H1 (cell line): ENCODE results near the gene KDM6B. TPM values are rescaled to one million over a fixed set of nuclear protein-coding genes. Genes with fewer than 3 reads are reported as not detected.

Experiments
- CTCF ChIA-PET: fragments of 300-600 bp; sonication (Branson Sonifier 250); formaldehyde crosslinking; loops from one replicate; lab custom pipeline; 2021; ENCODE audit not compliant: partially characterized antibody; lab: Charles Lee
- POLR2A ChIA-PET: fragments of 300-600 bp; sonication (Branson Sonifier 250); formaldehyde crosslinking; loops from one replicate; lab custom pipeline; 2021; ENCODE audit warnings: inconsistent platforms; ENCODE audit not compliant: partially characterized antibody; lab: Charles Lee
- DNase-seq, 2 experiments: peaks; one replicate each; pipeline versions ENCODE4 v3.0.0 to v3.0.0-alpha.2; 2010 to 2022; ENCODE audit warnings: low spot score in 2 of 2, low read depth in 1 of 2, mixed read lengths in 1 of 2
- FAIRE-seq: peaks from 2 replicates; lab custom pipeline; 2011; peaks lifted over from hg19 to GRCh38; lab: Jason Lieb, UNC
- H2AFZ ChIP-seq: 2 replicates; pipeline ENCODE4 v1.8.1; 2012; ENCODE audit warnings: low read length, inconsistent platforms
- H2AK5ac ChIP-seq: 2 replicates; pipeline ENCODE4 v1.6.1; 2013; ENCODE audit warnings: low read depth, low read length
- H2BK120ac ChIP-seq: replicated peaks from 2 replicates; pipeline ENCODE3; 2013; ENCODE audit warnings: low read depth, low read length, inconsistent platforms
- H2BK12ac ChIP-seq: 2 replicates; pipeline ENCODE4 v1.6.1; 2013; ENCODE audit warnings: low read depth, low read length
- H2BK15ac ChIP-seq: 2 replicates; pipeline ENCODE4 v1.6.1; 2013; ENCODE audit warnings: low read length
- H2BK20ac ChIP-seq: 2 replicates; pipeline ENCODE4 v1.6.1; 2013; ENCODE audit warnings: low read length
- H2BK5ac ChIP-seq: 2 replicates; pipeline ENCODE4 v1.6.1; 2013; ENCODE audit warnings: low read depth, low read length
- H3K14ac ChIP-seq: 2 replicates; pipeline ENCODE4 v1.6.1; 2013; ENCODE audit warnings: inconsistent platforms; ENCODE audit not compliant: insufficient read length
- H3K18ac ChIP-seq: 2 replicates; pipeline ENCODE4 v1.6.1; 2013; ENCODE audit warnings: low read length; ENCODE audit errors: extremely low read depth
- H3K23ac ChIP-seq: 2 replicates; pipeline ENCODE4 v1.6.1; 2013; ENCODE audit warnings: inconsistent platforms; ENCODE audit not compliant: insufficient read length
- H3K23me2 ChIP-seq: 2 replicates; pipeline ENCODE4 v1.6.1; 2013; ENCODE audit warnings: low read depth, low read length
- H3K27ac ChIP-seq: 2 replicates; pipeline ENCODE4 v1.6.1; 2011; ENCODE audit warnings: low read depth, low read length, inconsistent platforms
- H3K27me3 ChIP-seq, 4 experiments: replicated peaks in 1 of 4; 1 replicate in 1 of 4; 2 replicates in 3 of 4; pipeline versions ENCODE4 v1.6.1 to v1.8.1; 2011 to 2013; ENCODE audit warnings: low read length in 3 of 4, mild to moderate bottlenecking in 3 of 4, inconsistent platforms in 2 of 4, mixed read lengths in 2 of 4, moderate library complexity in 1 of 4; ENCODE audit not compliant: control insufficient read depth in 3 of 4, insufficient read depth in 3 of 4; ENCODE audit errors: extremely low read depth in 1 of 4
- H3K36me3 ChIP-seq, 4 experiments: 2 replicates each; pipeline versions ENCODE4 v1.6.1 to v1.8.1; 2011 to 2013; ENCODE audit warnings: mild to moderate bottlenecking in 4 of 4, low read length in 3 of 4, moderate library complexity in 2 of 4, control low read depth in 1 of 4, inconsistent platforms in 1 of 4; ENCODE audit not compliant: insufficient read depth in 4 of 4, control insufficient read depth in 2 of 4
- H3K4ac ChIP-seq: replicated peaks from 2 replicates; pipeline ENCODE3; 2013; ENCODE audit warnings: low read length, low read depth, mixed read lengths, inconsistent platforms; ENCODE audit not compliant: insufficient read length
- H3K4me1 ChIP-seq, 4 experiments: replicated peaks in 1 of 4; 1 replicate in 1 of 4; 2 replicates in 3 of 4; pipeline versions ENCODE4 v1.6.1 to v1.8.1; 2011 to 2013; ENCODE audit warnings: low read length in 3 of 4, inconsistent platforms in 2 of 4, mixed read lengths in 1 of 4; ENCODE audit not compliant: insufficient read depth in 4 of 4, control insufficient read depth in 3 of 4
- H3K4me2 ChIP-seq, 2 experiments: 2 replicates each; pipeline versions ENCODE4 v1.6.1 to v1.8.1; 2011 to 2013; ENCODE audit warnings: low read depth in 2 of 2, low read length in 2 of 2, control low read depth in 1 of 2, inconsistent platforms in 1 of 2, mild to moderate bottlenecking in 1 of 2; ENCODE audit not compliant: insufficient read depth in 1 of 2
- H3K4me3 ChIP-seq, 4 experiments: fragments of 200-600, 300-600 bp in 1 of 4; sonication (generic), shearing (Covaris generic), sonication (Bioruptor Twin) in 1 of 4; 2 replicates each; pipeline versions ENCODE4 v1.5.1 to v1.8.1; 2011 to 2016; ENCODE audit warnings: low read length in 4 of 4, low read depth in 3 of 4, control low read depth in 2 of 4, inconsistent platforms in 2 of 4, mild to moderate bottlenecking in 2 of 4, mixed read lengths in 1 of 4, moderate library complexity in 1 of 4; ENCODE audit not compliant: insufficient read depth in 2 of 4; ENCODE audit errors: extremely low read depth in 1 of 4
- H3K56ac ChIP-seq: replicated peaks from 2 replicates; pipeline ENCODE3; 2013; ENCODE audit warnings: low read depth, mild to moderate bottlenecking, mixed read lengths, low read length, inconsistent platforms; ENCODE audit not compliant: insufficient read length
- H3K79me1 ChIP-seq: 2 replicates; pipeline ENCODE4 v1.6.1; 2013; ENCODE audit warnings: low read depth, low read length, control low read depth
- H3K79me2 ChIP-seq, 2 experiments: 2 replicates each; pipeline versions ENCODE4 v1.6.1 to v1.8.1; 2012 to 2013; ENCODE audit warnings: low read length in 2 of 2, mild to moderate bottlenecking in 2 of 2, inconsistent platforms in 1 of 2; ENCODE audit not compliant: insufficient read depth in 2 of 2, control insufficient read depth in 1 of 2
- H3K9ac ChIP-seq, 4 experiments: replicated peaks in 1 of 4; 1 replicate in 1 of 4; 2 replicates in 3 of 4; pipeline versions ENCODE4 v1.6.1 to v1.8.1; 2011 to 2013; ENCODE audit warnings: low read depth in 3 of 4, low read length in 3 of 4, control low read depth in 2 of 4, mild to moderate bottlenecking in 2 of 4, moderate library complexity in 2 of 4, inconsistent platforms in 1 of 4; ENCODE audit errors: extremely low read depth in 1 of 4
- H3K9me3 ChIP-seq, 2 experiments: 2 replicates each; pipeline versions ENCODE4 v1.6.1 to v1.8.1; 2012 to 2013; ENCODE audit warnings: mild to moderate bottlenecking in 2 of 2, moderate library complexity in 2 of 2, control low read depth in 1 of 2, inconsistent platforms in 1 of 2, low read depth in 1 of 2, low read length in 1 of 2, mixed read lengths in 1 of 2; ENCODE audit not compliant: insufficient read depth in 2 of 2
- H4K20me1 ChIP-seq, 2 experiments: replicated peaks in 1 of 2; 2 replicates each; pipeline versions ENCODE3 to v1.8.1; 2011 to 2013; ENCODE audit warnings: inconsistent platforms in 2 of 2, low read length in 2 of 2, mild to moderate bottlenecking in 1 of 2; ENCODE audit not compliant: insufficient read depth in 2 of 2, control insufficient read depth in 1 of 2
- H4K5ac ChIP-seq: 2 replicates; pipeline ENCODE4 v1.6.1; 2013; ENCODE audit warnings: low read length, low read depth, mixed read lengths, inconsistent platforms; ENCODE audit not compliant: insufficient read length
- H4K8ac ChIP-seq: 2 replicates; pipeline ENCODE4 v1.8.0; 2013; ENCODE audit warnings: mild to moderate bottlenecking, moderate library complexity, low read length, inconsistent platforms; ENCODE audit not compliant: insufficient read depth; ENCODE audit errors: extremely low read depth
- H4K91ac ChIP-seq: replicated peaks from 2 replicates; pipeline ENCODE3; 2013; ENCODE audit warnings: low read length, mixed read lengths, inconsistent platforms; ENCODE audit not compliant: insufficient read length
- CTCF ChIP-seq, 3 experiments: IDR thresholded peaks; 1 replicate in 2 of 3; 2 replicates in 1 of 3; pipeline versions ENCODE4 v1.5.1 to v1.6.1; 2011; ENCODE audit warnings: low read length in 3 of 3, mild to moderate bottlenecking in 3 of 3, inconsistent platforms in 2 of 3, low read depth in 1 of 3, moderate library complexity in 1 of 3; ENCODE audit not compliant: insufficient read depth in 1 of 3; ENCODE audit errors: control extremely low read depth in 1 of 3
- EP300 ChIP-seq, 2 experiments: IDR thresholded peaks; 1 replicate in 1 of 2; 2 replicates in 1 of 2; pipeline ENCODE4 v1.6.1; 2011 to 2012; ENCODE audit warnings: low read depth in 2 of 2, low read length in 2 of 2, mild to moderate bottlenecking in 2 of 2, borderline replicate concordance in 1 of 2, inconsistent platforms in 1 of 2, moderate library complexity in 1 of 2
- HDAC2 ChIP-seq, 2 experiments: fragments of 300-600 bp in 1 of 2; sonication (generic) in 1 of 2; IDR thresholded peaks; 2 replicates each; pipeline ENCODE4 v1.6.1; 2011 to 2012; ENCODE audit warnings: low read depth in 2 of 2, low read length in 2 of 2, mild to moderate bottlenecking in 2 of 2, moderate library complexity in 2 of 2, borderline replicate concordance in 1 of 2, inconsistent platforms in 1 of 2
- HDAC6 ChIP-seq: IDR thresholded peaks from one replicate; pipeline ENCODE4 v1.7.1; 2012; ENCODE audit warnings: low read depth, mild to moderate bottlenecking, inconsistent platforms, low read length, moderate library complexity
- KDM4A ChIP-seq: IDR thresholded peaks from one replicate; pipeline ENCODE4 v1.7.1; 2012; ENCODE audit warnings: low read depth, mild to moderate bottlenecking, moderate library complexity, low read length, inconsistent platforms; ENCODE audit not compliant: severe bottlenecking
- POLR2A ChIP-seq, 2 experiments: IDR thresholded peaks; 1 replicate in 1 of 2; 2 replicates in 1 of 2; pipeline ENCODE4 v1.6.1; 2011; ENCODE audit warnings: low read depth in 2 of 2, low read length in 2 of 2, mild to moderate bottlenecking in 2 of 2; ENCODE audit errors: control extremely low read depth in 1 of 2
- SUZ12 ChIP-seq: fragments of 200-600 bp; sonication (generic); IDR thresholded peaks from 2 replicates; pipeline ENCODE4 v1.6.1; 2012; ENCODE audit warnings: mild to moderate bottlenecking, inconsistent platforms, low read length, moderate library complexity, mixed read lengths
- WGBS, 2 experiments: shearing (Covaris generic) in 1 of 2; methylation state at CpG; one replicate each; pipeline versions ENCODE4 v1.1.6 to v1.1.7; 2013 to 2015; ENCODE audit warnings: low lambda C conversion rate in 2 of 2, mixed read lengths in 2 of 2, inconsistent platforms in 1 of 2, low coverage in 1 of 2, missing lambda C conversion rate in 1 of 2; ENCODE audit not compliant: insufficient replicate concordance in 2 of 2, insufficient coverage in 1 of 2, insufficient read length in 1 of 2; ENCODE audit errors: extremely low coverage in 1 of 2, missing lambda C conversion rate in 1 of 2; 5-methylcytosine and 5-hydroxymethylcytosine counted together
- polyA plus RNA-seq, 7 experiments: library from polyadenylated mRNA; depleted of rRNA in 3 of 7; stranded (reverse) in 5 of 7; unstranded in 2 of 7; fragments of >200 nt in 5 of 7; fragments of 200-250 nt in 2 of 7; gene quantifications; 1 replicate in 5 of 7; 2 replicates in 1 of 7; 4 replicates in 1 of 7; pipeline versions ENCODE4 v1.2.1 to v1.2.3, GENCODE V29; 2011 to 2013; ENCODE audit warnings: missing spikeins in 2 of 7, mixed read lengths in 2 of 7
- total RNA-seq: library from RNA; stranded (reverse); fragmentation: NEBNext Ultra II Directional; extraction: Animal tissue kit (Norgen Biotek cat#: 25700); gene quantifications from 2 replicates; pipeline ENCODE4 v1.2.1, GENCODE V29; 2021

Gene KDM6B
- total and polyA plus RNA-seq, 2 of the 8 experiments (the other 6 are each of a cell fraction or from before 2014, with no cell fraction given) = 0.48 to 3.7 TPM

GRCh38 chr17:7854851-7855659 lies 21.0 kb downstream of the KDM6B start, which contains the start of gene TMEM88:
Gene TMEM88, plus strand, starts transcription at chr17:7855066. Its CDS starts 9 bp downstream, at chr17:7855075.
- ChIA-PET POLR2A (interaction anchor here (1.1 to 3.1 kb wide), 5 partner anchors 10 to 133 kb away, joined by 4 to 34 read pairs (median 20); partner anchors contain the start of gene KDM6B), CTCF (interaction anchor here (1.4 to 2.7 kb wide), 2 partner anchors 10 to 22 kb away, joined by 4 to 7 read pairs; no protein-coding TSS in a partner anchor)
- no peak within 1 kb of the TSS for H3K27ac ChIP-seq
- H3K14ac ChIP-seq = no peak within 1 kb of the TSS
- H4K20me1 ChIP-seq = peaks cover 0 to 19% of the 10 kb centered on the region in 2 experiments
- H4K5ac ChIP-seq = no peak within 1 kb of the TSS
- H2BK20ac ChIP-seq = peak within 1 kb of the TSS; percentile 80; the same call in 1 of the 2 replicates
- peak within 1 kb of the TSS; percentile 19 for H3K4ac ChIP-seq
- H3K9ac ChIP-seq = peak within 1 kb of the TSS in 1 of 4 experiments; percentile 47; a peak in 2 of 7 replicates
- peak within 1 kb of the TSS; percentile 29; the same call in 1 of the 2 replicates for H2BK15ac ChIP-seq
- H2BK12ac ChIP-seq = peak within 1 kb of the TSS; percentile 92; the same call in 1 of the 2 replicates
- no peak within 1 kb of the TSS for H3K56ac ChIP-seq
- DNase-seq (peak in 1 of 2 experiments; percentile 66), FAIRE-seq (no peak)
- peaks cover 26% of the 10 kb centered on the region for H3K23me2 ChIP-seq
- H4K8ac ChIP-seq = peak within 1 kb of the TSS; percentile 17; the same call in 1 of the 2 replicates
- H3K79me2 ChIP-seq = peaks cover 0 to 5% of the 10 kb centered on the region in 2 experiments; a peak in 1 of 4 replicates
- peak within 1 kb of the TSS; percentile 35 to 84 (median 54) for H3K4me3 ChIP-seq
- no peak within 1 kb of the TSS for H2AFZ ChIP-seq
- H2AK5ac ChIP-seq = peak within 1 kb of the TSS; percentile 69; the same call in 1 of the 2 replicates
- no peaks in the 10 kb centered on the region for H3K9me3 ChIP-seq
- H2BK5ac ChIP-seq = no peak within 1 kb of the TSS; the same call in 1 of the 2 replicates
- H3K23ac ChIP-seq = no peak within 1 kb of the TSS
- H3K27me3 ChIP-seq = peaks cover 32 to 53% (median 49%) of the 10 kb centered on the region in 4 experiments
- H3K79me1 ChIP-seq = no peaks in the 10 kb centered on the region
- WGBS, 2 experiments = 2% methylated on average over 44 of the region's 57 CpGs; no CpG with 5 or more reads in 1 of the 2 experiments
- H3K36me3 ChIP-seq = peaks cover 0 to 4% (median 0%) of the 10 kb centered on the region in 4 experiments; a peak in 2 of 8 replicates
- peak within 1 kb of the TSS; percentile 74 to 97 for H3K4me2 ChIP-seq
- H3K18ac ChIP-seq = peak within 1 kb of the TSS; percentile 60
- peaks cover 0 to 40% (median 33%) of the 10 kb centered on the region in 4 experiments; a peak in 6 of 7 replicates for H3K4me1 ChIP-seq
- no peak within 1 kb of the TSS for H4K91ac ChIP-seq
- no peak within 1 kb of the TSS for H2BK120ac ChIP-seq
- TF ChIP-seq KDM4A (peak; percentile 40), CTCF (IDR thresholded peaks at IDR 0.05; ENCODE audit: control extremely low read depth in 1 of 3, insufficient read depth in 1 of 3, low read depth in 1 of 3, low read length in 3 of 3) (no peak), HDAC6 (no peak), HDAC2 (IDR thresholded peaks at IDR 0.05; ENCODE audit: borderline replicate concordance in 1 of 2, low read depth in 2 of 2, low read length in 2 of 2) (no peak), POLR2A (IDR thresholded peaks at IDR 0.05; ENCODE audit: control extremely low read depth in 1 of 2, low read depth in 2 of 2, low read length in 2 of 2) (no peak), SUZ12 (peak; percentile 66; the same call in 1 of the 2 replicates), EP300 (IDR thresholded peaks at IDR 0.05; ENCODE audit: borderline replicate concordance in 1 of 2, low read depth in 2 of 2, low read length in 2 of 2) (no peak)
